ENCODE measurements around the gene NT5C3A. TPM values are rescaled to one million over a fixed set of nuclear protein-coding genes. Genes with fewer than 3 reads are reported as not detected.

The NT5C3A gene
- total RNA-seq, 6 experiments from 2014 or later = 15.3 to 19.4 (median 16.4) TPM

- TF ChIP-seq CTCF (IDR thresholded peaks at IDR 0.05) = no peak
- Mint-ChIP-seq H3K27me3 (ENCODE audit: insufficient read depth) (no peaks in the 10 kb centered on the region), H3K36me3 (ENCODE audit: low read depth) (0 out of 2 replicates have a peak, but pooled peaks cover 6% of the 10 kb centered on the region), H3K9me3 (no peaks in the 10 kb centered on the region), H3K4me1 (ENCODE audit: low read depth) (peaks cover 57% of the 10 kb centered on the region), H3K27ac (peak overlapping the region; percentile 65), H3K4me3 (no peak overlapping the region)
- DNase-seq = peak; percentile 46
Observed at GRCh38 chr7:33054261-33054964, 8.2 kb downstream of the NT5C3A start.

- DNase-seq = no peak
- peak overlapping the region; percentile 55 for H3K27ac Mint-ChIP-seq
- H3K27me3 Mint-ChIP-seq (ENCODE audit: insufficient read depth) = no peaks in the 10 kb centered on the region
- TF ChIP-seq CTCF (IDR thresholded peaks at IDR 0.05) = no peak
- 0 out of 2 replicates have a peak, but pooled peaks cover 2% of the 10 kb centered on the region for H3K36me3 Mint-ChIP-seq (ENCODE audit: low read depth)
- no peaks in the 10 kb centered on the region for H3K9me3 Mint-ChIP-seq
- no peak overlapping the region for H3K4me3 Mint-ChIP-seq
- H3K4me1 Mint-ChIP-seq (ENCODE audit: low read depth) = peaks cover 57% of the 10 kb centered on the region
Observed at GRCh38 chr7:33053721-33054120, 8.9 kb downstream of the NT5C3A start.

- Mint-ChIP-seq H3K36me3 (ENCODE audit: low read depth) (no peaks in the 10 kb centered on the region), H3K27ac (no peak overlapping the region; the same call in 1 of the 2 replicates), H3K9me3 (no peaks in the 10 kb centered on the region), H3K4me1 (ENCODE audit: low read depth) (peaks cover 50% of the 10 kb centered on the region), H3K27me3 (ENCODE audit: insufficient read depth) (no peaks in the 10 kb centered on the region), H3K4me3 (peak overlapping the region; percentile 28; the same call in 1 of the 2 replicates)
- peak; percentile 44 for DNase-seq
- peak; percentile 89 for TF ChIP-seq CTCF (IDR thresholded peaks at IDR 0.05)
Observed at GRCh38 chr7:33050535-33051318, 11.8 kb downstream of the NT5C3A start.

GRCh38 chr7:33048704-33049103 is 13.9 kb downstream of the NT5C3A start:
- H3K36me3 Mint-ChIP-seq (ENCODE audit: low read depth) = no peaks in the 10 kb centered on the region
- peaks cover 47% of the 10 kb centered on the region for H3K4me1 Mint-ChIP-seq (ENCODE audit: low read depth)
- no peak for DNase-seq
- no peak for TF ChIP-seq CTCF (IDR thresholded peaks at IDR 0.05)
- H3K9me3 Mint-ChIP-seq = no peaks in the 10 kb centered on the region
- H3K27ac Mint-ChIP-seq = no peak overlapping the region
- H3K27me3 Mint-ChIP-seq (ENCODE audit: insufficient read depth) = no peaks in the 10 kb centered on the region
- no peak overlapping the region for H3K4me3 Mint-ChIP-seq

GRCh38 chr7:33048257-33048656 is 14.3 kb downstream of the NT5C3A start:
- peaks cover 50% of the 10 kb centered on the region for H3K4me1 Mint-ChIP-seq (ENCODE audit: low read depth)
- no peaks in the 10 kb centered on the region for H3K36me3 Mint-ChIP-seq (ENCODE audit: low read depth)
- TF ChIP-seq CTCF (IDR thresholded peaks at IDR 0.05) = no peak
- no peaks in the 10 kb centered on the region for H3K27me3 Mint-ChIP-seq (ENCODE audit: insufficient read depth)
- no peak overlapping the region for H3K27ac Mint-ChIP-seq
- no peak for DNase-seq
- H3K4me3 Mint-ChIP-seq = no peak overlapping the region
- no peaks in the 10 kb centered on the region for H3K9me3 Mint-ChIP-seq
